ENCODE measurements around the gene CACNA1C. TPM values are rescaled to one million over a fixed set of nuclear protein-coding genes. Genes with fewer than 3 reads are reported as not detected.

Gene CACNA1C
- total RNA-seq, 4 donors from 2014 or later = 44.1 to 104 (median 49.4) TPM

DNA sequence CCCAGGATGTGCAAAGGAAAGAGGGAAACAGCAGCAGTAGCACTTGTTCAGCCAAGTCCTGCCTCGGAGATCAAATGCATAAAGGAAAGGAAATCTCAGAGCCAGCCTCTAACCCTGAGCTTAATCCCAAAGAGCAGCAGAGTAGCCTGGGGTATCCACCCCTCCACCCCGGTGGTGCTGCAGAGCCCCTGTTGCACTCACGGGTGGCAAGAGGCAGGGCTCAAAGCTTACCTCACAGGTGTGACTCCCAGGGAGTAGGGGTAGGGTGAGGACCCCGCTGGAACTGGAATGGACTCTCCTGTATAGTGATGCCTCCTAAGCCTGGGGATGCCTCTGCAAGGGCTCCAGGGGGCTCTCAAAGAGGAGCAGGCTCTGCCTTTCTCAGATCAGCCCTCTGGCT lies 211.1 kb downstream of the CACNA1C start:
- H3K4me1 ChIP-seq = peaks cover 83 to 96% (median 92%) of the 10 kb centered on the region in 4 donors
- no peak for DNase-seq (ENCODE audit: extremely low spot score)
- H3K4me3 ChIP-seq = no peak overlapping the region
- 80% methylated on average over 1 of the region's 4 CpGs for WGBS
- H3K27me3 ChIP-seq = no peaks in the 10 kb centered on the region
- H3K36me3 ChIP-seq = no peaks in the 10 kb centered on the region
- intact Hi-C loops (cut with DNase I) = no loop called here
- no peaks in the 10 kb centered on the region for H3K9me3 ChIP-seq
- H3K27ac ChIP-seq (replicated peaks in 1 of 4) = peak overlapping the region; percentile 78 to 86 (median 84)
- TF ChIP-seq POLR2A (IDR thresholded peaks at IDR 0.05; ENCODE audit: low read depth) = no peak
- TF ChIP-seq EP300 (IDR thresholded peaks at IDR 0.05) = no peak
- no peak for TF ChIP-seq POLR2AphosphoS5 (IDR thresholded peaks at IDR 0.05)
- TF ChIP-seq, protein P1, sequence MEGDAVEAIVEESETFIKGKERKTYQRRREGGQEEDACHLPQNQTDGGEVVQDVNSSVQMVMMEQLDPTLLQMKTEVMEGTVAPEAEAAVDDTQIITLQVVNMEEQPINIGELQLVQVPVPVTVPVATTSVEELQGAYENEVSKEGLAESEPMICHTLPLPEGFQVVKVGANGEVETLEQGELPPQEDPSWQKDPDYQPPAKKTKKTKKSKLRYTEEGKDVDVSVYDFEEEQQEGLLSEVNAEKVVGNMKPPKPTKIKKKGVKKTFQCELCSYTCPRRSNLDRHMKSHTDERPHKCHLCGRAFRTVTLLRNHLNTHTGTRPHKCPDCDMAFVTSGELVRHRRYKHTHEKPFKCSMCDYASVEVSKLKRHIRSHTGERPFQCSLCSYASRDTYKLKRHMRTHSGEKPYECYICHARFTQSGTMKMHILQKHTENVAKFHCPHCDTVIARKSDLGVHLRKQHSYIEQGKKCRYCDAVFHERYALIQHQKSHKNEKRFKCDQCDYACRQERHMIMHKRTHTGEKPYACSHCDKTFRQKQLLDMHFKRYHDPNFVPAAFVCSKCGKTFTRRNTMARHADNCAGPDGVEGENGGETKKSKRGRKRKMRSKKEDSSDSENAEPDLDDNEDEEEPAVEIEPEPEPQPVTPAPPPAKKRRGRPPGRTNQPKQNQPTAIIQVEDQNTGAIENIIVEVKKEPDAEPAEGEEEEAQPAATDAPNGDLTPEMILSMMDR (IDR thresholded peaks at IDR 0.05) = no peak

DNA sequence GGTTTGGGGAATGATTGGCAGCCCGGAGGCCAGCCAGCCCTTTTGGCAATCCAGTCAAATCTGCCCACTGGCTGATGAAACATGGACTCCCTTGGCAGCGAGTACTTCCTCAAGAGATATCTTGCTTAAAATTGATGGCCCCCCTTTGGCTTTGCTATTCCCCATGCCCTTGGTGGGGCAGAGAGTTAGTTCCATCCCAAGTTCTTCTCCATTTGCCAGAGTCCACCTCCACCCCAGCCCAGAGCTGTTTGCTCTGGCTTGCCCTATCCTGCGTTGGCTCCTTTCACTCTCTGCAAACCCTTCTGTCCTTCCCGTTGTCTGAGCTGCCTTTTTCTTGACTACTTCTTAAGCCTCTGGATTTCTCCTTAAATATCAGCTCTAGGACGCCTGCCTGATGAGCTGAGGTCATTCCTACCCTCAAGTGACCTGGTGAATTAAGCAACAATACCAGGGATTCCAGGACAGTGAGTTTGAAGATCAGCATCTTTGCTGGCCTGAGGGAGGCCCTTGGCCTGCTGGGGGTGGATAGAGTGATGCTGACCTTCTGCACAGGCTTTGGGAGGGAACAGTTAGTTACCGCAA lies 212.0 kb downstream of the CACNA1C start:
- WGBS = 42% methylated on average over 6 of the region's 6 CpGs
- Histone ChIP-seq H3K4me3 (no peak overlapping the region), H3K27ac (replicated peaks in 1 of 4) (peak overlapping the region; percentile 78 to 86 (median 84)), H3K4me1 (peaks cover 82 to 94% (median 92%) of the 10 kb centered on the region in 4 donors), H3K9me3 (no peaks in the 10 kb centered on the region), H3K27me3 (no peaks in the 10 kb centered on the region), H3K36me3 (no peaks in the 10 kb centered on the region)
- DNase-seq (ENCODE audit: extremely low spot score) = no peak
- TF ChIP-seq POLR2A (IDR thresholded peaks at IDR 0.05; ENCODE audit: low read depth) = no peak
- peak; percentile 59 for TF ChIP-seq EP300 (IDR thresholded peaks at IDR 0.05)
- TF ChIP-seq POLR2AphosphoS5 (IDR thresholded peaks at IDR 0.05) = peak; percentile 79 to 87
- TF ChIP-seq, protein P1 (IDR thresholded peaks at IDR 0.05) = no peak
- intact Hi-C loops (cut with DNase I) = loop anchor here (5.0 kb wide), 2 partner anchors 82 to 102 kb away; no protein-coding TSS in a partner anchor

DNA sequence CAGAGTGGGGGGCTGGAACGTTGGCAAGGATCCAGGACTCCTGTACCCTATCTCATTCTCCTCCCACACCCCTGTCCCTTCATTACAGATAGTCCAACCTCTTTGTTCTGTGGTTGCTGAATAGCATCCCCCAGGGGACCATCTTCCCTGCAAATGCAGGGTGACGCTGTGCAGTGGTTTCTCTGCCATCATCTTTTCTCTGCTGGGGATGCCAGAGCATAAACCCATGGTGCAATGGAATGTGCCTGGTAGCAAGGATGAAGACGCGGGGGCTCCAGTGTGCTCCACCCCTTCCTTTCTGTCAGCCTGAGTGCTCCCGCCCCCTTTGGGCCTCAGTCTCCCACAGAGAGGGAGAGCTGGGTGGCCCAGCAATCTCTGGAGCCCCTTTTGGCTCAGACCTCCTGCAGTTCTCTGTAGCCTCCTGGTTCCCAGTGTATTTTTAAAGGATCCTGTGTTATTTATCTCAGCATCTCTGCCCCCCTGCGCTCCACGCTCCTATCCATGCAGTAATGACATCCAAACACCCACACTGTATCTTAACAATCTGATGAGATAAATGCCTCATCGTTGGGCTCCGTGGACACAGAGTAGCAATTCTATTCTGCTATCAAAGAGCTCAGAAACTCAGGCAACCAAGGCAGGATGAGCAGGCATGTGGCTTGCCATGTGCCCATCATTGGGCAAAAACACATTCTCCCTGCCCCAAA lies 212.8 kb downstream of the CACNA1C start:
- H3K27ac ChIP-seq (replicated peaks in 1 of 4) = peak overlapping the region; percentile 78 to 86 (median 84)
- no peak for DNase-seq (ENCODE audit: extremely low spot score)
- no peaks in the 10 kb centered on the region for H3K27me3 ChIP-seq
- no peaks in the 10 kb centered on the region for H3K9me3 ChIP-seq
- H3K4me1 ChIP-seq = peaks cover 79 to 87% (median 86%) of the 10 kb centered on the region in 4 donors
- no peak for TF ChIP-seq EP300 (IDR thresholded peaks at IDR 0.05)
- TF ChIP-seq, protein P1 (IDR thresholded peaks at IDR 0.05) = no peak
- TF ChIP-seq POLR2AphosphoS5 (IDR thresholded peaks at IDR 0.05) = no peak
- TF ChIP-seq POLR2A (IDR thresholded peaks at IDR 0.05; ENCODE audit: low read depth) = no peak
- WGBS = 64% methylated on average over 9 of the region's 9 CpGs
- intact Hi-C loops (cut with DNase I) = loop anchor here (5.0 kb wide), 2 partner anchors 83 to 103 kb away; no protein-coding TSS in a partner anchor
- H3K36me3 ChIP-seq = no peaks in the 10 kb centered on the region
- H3K4me3 ChIP-seq = no peak overlapping the region

DNA sequence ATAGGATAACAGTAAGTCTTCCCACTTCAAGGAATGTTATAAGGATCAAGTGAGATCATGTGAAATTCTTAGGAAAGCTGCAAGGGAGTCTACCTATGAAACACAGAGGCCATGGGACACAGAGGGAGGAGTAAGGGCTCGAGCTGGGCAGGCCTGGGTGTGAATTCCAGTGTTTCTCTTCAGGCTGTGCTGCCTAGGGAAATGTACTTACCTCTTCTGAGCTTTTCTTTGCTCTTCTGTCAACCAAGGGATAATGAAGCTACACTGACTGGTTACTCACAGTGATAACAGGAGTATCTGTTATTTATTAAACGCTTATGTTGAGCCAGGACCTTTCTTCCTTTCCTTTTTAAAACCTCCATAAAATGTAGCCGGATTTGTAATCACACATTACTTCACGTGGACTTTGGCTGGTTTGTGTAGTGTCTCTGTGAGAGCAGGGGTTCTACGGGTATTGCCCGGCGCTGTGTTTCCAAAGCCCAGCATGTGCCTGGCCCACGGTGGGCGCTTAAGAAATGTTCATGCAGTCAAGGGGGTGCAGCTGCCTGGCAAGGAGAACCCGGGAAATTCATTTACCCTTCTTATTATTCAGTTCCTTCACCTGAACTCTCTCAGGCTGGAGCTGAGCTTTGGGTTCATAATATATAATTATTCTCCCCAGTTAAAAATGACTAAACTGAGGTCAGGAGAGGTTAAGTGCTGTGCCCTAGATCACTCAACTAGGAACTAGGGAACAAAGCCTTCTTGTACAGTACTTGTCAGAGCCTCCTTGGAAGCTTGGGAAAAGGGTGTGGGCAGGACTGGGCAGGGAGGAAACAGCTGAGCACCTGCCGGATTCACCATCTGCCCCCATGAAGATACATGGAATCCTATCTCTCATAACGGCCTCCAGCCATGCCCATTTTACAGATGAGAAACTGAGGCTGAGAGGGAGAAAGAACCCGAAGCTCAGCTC lies 214.2 kb downstream of the CACNA1C start:
- Histone ChIP-seq H3K4me3 (no peak overlapping the region), H3K36me3 (no peaks in the 10 kb centered on the region), H3K9me3 (no peaks in the 10 kb centered on the region), H3K27me3 (no peaks in the 10 kb centered on the region), H3K27ac (replicated peaks in 1 of 4) (peak overlapping the region; percentile 78 to 86 (median 84)), H3K4me1 (peaks cover 73 to 85% (median 79%) of the 10 kb centered on the region in 4 donors)
- no peak for DNase-seq (ENCODE audit: extremely low spot score)
- TF ChIP-seq EP300 (IDR thresholded peaks at IDR 0.05) (no peak), POLR2AphosphoS5 (IDR thresholded peaks at IDR 0.05) (no peak), POLR2A (IDR thresholded peaks at IDR 0.05; ENCODE audit: low read depth) (no peak)
- TF ChIP-seq, protein P1 (IDR thresholded peaks at IDR 0.05) = no peak
- intact Hi-C loops (cut with DNase I) = loop anchor here (5.0 kb wide), 2 partner anchors 85 to 105 kb away; no protein-coding TSS in a partner anchor
- WGBS = 66% methylated on average over 13 of the region's 13 CpGs
